ENCODE measurements around the gene TMEM248. TPM values are rescaled to one million over a fixed set of nuclear protein-coding genes. Genes with fewer than 3 reads are reported as not detected.
"Not testable (repeated sequence)": the region's sequence is repeated elsewhere in the genome, so short reads cannot be mapped to it uniquely, and the experiment has no call there.

Gene TMEM248
- total and polyA plus RNA-seq, 5 donors = 26.9 to 67.3 (median 60.3) TPM

- Histone ChIP-seq H3K27me3 (ENCODE audit: control insufficient read depth, insufficient read depth) (no peaks in the 10 kb centered on the region), H3K4me3 (ENCODE audit: low read length) (no peak overlapping the region), H3K4me1 (ENCODE audit: control insufficient read depth, insufficient read depth, low read length) (no peaks in the 10 kb centered on the region), H3K27ac (ENCODE audit: low read length) (no peak overlapping the region), H3K9me3 (ENCODE audit: control insufficient read depth, low read length) (no peaks in the 10 kb centered on the region)
- DNase-seq = no peak
- no peak for ATAC-seq
- 88% methylated on average over 8 of the region's 8 CpGs for WGBS
- intact Hi-C loops (cut with DNase I) = no loop called here
Observed at GRCh38 chr7:66950763-66951162, 29.7 kb downstream of the TMEM248 start.

- H3K4me3 ChIP-seq (ENCODE audit: low read length) = no peak overlapping the region
- H3K4me1 ChIP-seq (ENCODE audit: control insufficient read depth, insufficient read depth, low read length) = no peaks in the 10 kb centered on the region
- intact Hi-C loops (cut with DNase I) = no loop called here
- no peak overlapping the region for H3K27ac ChIP-seq (ENCODE audit: low read length)
- ATAC-seq (peak; percentile 42 to 82), DNase-seq (no peak)
- H3K27me3 ChIP-seq (ENCODE audit: control insufficient read depth, insufficient read depth) = no peaks in the 10 kb centered on the region
- H3K9me3 ChIP-seq (ENCODE audit: control insufficient read depth, low read length) = no peaks in the 10 kb centered on the region
- 74% methylated on average over 11 of the region's 11 CpGs for WGBS
Observed at GRCh38 chr7:66952343-66953043, 31.5 kb downstream of the TMEM248 start.

GRCh38 chr7:66953044-66953427, 32.0 kb downstream of the TMEM248 start:
- Histone ChIP-seq H3K4me1 (ENCODE audit: control insufficient read depth, insufficient read depth, low read length) (no peaks in the 10 kb centered on the region), H3K27ac (ENCODE audit: low read length) (no peak overlapping the region), H3K4me3 (ENCODE audit: low read length) (no peak overlapping the region), H3K9me3 (ENCODE audit: control insufficient read depth, low read length) (no peaks in the 10 kb centered on the region), H3K27me3 (ENCODE audit: control insufficient read depth, insufficient read depth) (no peaks in the 10 kb centered on the region)
- DNase-seq = no peak
- no peak for ATAC-seq
- WGBS = 87% methylated on average over 5 of the region's 5 CpGs
- intact Hi-C loops (cut with DNase I) = no loop called here

DNA sequence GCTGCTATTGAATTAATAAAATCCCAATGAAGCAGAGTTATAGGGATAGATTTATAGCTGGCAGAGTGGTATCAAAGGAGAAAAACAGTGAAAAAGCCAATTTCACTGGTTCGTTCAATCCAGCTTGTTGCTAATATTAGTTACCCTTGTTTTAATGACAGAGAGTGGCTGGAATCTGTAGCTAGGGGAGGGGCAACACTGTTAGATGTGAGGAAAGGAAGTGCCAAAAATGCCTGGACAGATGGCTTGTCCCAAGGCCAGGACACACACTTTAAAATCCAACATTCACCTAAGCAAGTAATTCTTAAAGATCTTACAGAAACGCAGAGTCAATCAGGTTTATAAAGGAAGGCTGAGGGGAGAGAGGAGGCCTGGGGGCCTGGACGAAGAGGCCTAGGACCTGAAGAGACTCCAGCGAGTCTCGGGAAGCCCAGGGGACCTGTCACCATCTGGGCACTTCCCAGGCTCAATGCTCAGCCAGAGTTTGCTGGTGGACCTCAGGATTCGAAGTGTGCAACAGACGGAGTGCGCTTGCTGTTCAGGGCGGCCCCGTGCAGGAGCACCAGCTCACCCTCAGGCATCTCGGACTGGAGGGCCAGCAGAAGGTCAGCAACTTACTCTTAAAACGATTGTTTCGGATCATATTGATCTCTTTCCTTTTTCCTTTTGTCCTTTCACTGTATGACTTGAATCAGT, 36.7 kb downstream of the TMEM248 start:
- Histone ChIP-seq H3K27me3 (ENCODE audit: control insufficient read depth, insufficient read depth) (no peaks in the 10 kb centered on the region), H3K9me3 (ENCODE audit: control insufficient read depth, low read length) (no peaks in the 10 kb centered on the region), H3K27ac (ENCODE audit: low read length) (no peak overlapping the region), H3K4me3 (ENCODE audit: low read length) (no peak overlapping the region), H3K4me1 (ENCODE audit: control insufficient read depth, insufficient read depth, low read length) (no peaks in the 10 kb centered on the region)
- intact Hi-C loops (cut with DNase I) = no loop called here
- DNase-seq (no peak), ATAC-seq (peak in 1 of 2 donors; percentile 48)
- 69% methylated on average over 13 of the region's 13 CpGs for WGBS

DNA sequence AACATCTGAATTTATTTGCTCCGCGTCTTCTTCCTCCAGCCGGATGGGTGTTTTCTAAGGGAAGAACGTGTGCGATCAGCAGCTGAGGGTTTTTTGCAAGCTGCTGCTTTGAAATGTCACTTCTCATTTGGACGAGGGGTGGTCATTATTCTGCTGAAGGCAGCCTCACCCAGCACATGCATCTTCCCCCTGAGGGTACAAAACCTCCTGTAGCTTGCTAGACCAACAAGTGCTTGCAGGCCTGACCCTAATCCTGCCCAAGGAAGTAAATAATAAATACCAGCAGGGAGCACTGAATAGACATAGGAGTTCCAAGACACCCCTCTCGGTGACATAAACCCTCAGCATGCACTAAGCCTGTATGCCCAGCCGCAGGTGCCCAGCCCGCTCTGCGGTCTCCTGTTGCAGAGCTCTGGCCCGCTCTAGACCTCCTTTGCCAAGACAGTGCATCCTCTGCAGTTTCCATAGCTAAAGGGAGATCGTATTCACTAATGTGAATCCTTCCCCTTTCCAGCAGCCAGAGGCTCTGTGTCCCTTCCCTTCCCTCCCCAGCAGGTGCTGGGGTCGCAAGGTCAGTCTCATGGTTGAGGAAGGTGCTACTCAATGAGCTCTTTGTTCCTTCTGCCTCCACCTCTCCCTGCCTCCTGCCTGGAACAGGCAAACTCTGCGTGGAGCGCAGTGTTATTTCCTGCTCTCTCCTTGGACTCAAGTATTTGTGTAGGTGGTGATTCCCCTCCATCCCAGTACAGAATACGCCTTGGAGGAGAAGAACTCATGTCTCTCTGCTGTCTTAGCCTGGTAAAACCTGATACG, 37.7 kb downstream of the TMEM248 start:
- intact Hi-C loops (cut with DNase I) = no loop called here
- no peaks in the 10 kb centered on the region for H3K4me1 ChIP-seq (ENCODE audit: control insufficient read depth, insufficient read depth, low read length)
- 93% methylated on average over 17 of the region's 17 CpGs for WGBS
- H3K27me3 ChIP-seq (ENCODE audit: control insufficient read depth, insufficient read depth) = no peaks in the 10 kb centered on the region
- no peak overlapping the region for H3K27ac ChIP-seq (ENCODE audit: low read length)
- H3K9me3 ChIP-seq (ENCODE audit: control insufficient read depth, low read length) = no peaks in the 10 kb centered on the region
- no peak overlapping the region for H3K4me3 ChIP-seq (ENCODE audit: low read length)
- peak; percentile 12 to 27 for ATAC-seq
- DNase-seq = no peak

GRCh38 chr7:66960192-66960591, 39.2 kb downstream of the TMEM248 start:
- 98% methylated on average over 4 of the region's 4 CpGs for WGBS
- DNase-seq (no peak), ATAC-seq (no peak)
- H3K4me3 ChIP-seq (ENCODE audit: low read length) = no peak overlapping the region
- no peaks in the 10 kb centered on the region for H3K9me3 ChIP-seq (ENCODE audit: control insufficient read depth, low read length)
- intact Hi-C loops (cut with DNase I) = no loop called here
- no peaks in the 10 kb centered on the region for H3K4me1 ChIP-seq (ENCODE audit: control insufficient read depth, insufficient read depth, low read length)
- no peak overlapping the region for H3K27ac ChIP-seq (ENCODE audit: low read length)
- no peaks in the 10 kb centered on the region for H3K27me3 ChIP-seq (ENCODE audit: control insufficient read depth, insufficient read depth)

DNA sequence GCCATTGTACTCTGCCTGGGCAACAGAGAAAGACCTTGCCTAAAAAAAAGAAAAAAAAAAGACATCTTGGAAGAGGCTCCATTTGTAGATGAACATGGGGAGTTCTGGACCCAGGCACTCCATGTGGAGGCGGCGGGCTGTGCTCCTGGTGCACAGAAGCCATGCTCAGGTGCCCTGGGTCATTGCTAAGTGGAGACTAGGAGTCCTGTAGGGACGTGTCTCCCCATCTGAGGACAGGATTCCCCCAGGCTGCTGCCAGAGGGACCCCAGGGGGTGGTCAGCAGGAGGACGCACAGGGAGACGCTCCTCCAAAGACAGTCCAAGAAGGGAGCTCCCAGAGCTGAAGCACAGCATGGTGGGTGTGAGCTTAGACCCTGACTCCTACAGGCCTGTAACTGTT, 40.1 kb downstream of the TMEM248 start:
- no peak overlapping the region for H3K27ac ChIP-seq (ENCODE audit: low read length)
- intact Hi-C loops (cut with DNase I) = no loop called here
- H3K4me1 ChIP-seq (ENCODE audit: control insufficient read depth, insufficient read depth, low read length) = no peaks in the 10 kb centered on the region
- no peak for DNase-seq
- no peak overlapping the region for H3K4me3 ChIP-seq (ENCODE audit: low read length)
- 87% methylated on average over 5 of the region's 5 CpGs for WGBS
- ATAC-seq = no peak
- H3K9me3 ChIP-seq (ENCODE audit: control insufficient read depth, low read length) = no peaks in the 10 kb centered on the region
- no peaks in the 10 kb centered on the region for H3K27me3 ChIP-seq (ENCODE audit: control insufficient read depth, insufficient read depth)

- 24% methylated on average over 4 of the region's 4 CpGs for WGBS
- peak in 1 of 2 donors; percentile 19 for ATAC-seq
- no peaks in the 10 kb centered on the region for H3K27me3 ChIP-seq (ENCODE audit: control insufficient read depth, insufficient read depth)
Observed at GRCh38 chr7:66964411-66964810, 43.4 kb downstream of the TMEM248 start.

GRCh38 chr7:66967029-66967428, 46.0 kb downstream of the TMEM248 start:
- 89% methylated on average over 6 of the region's 6 CpGs for WGBS
- Histone ChIP-seq H3K27me3 (ENCODE audit: control insufficient read depth, insufficient read depth) (no peaks in the 10 kb centered on the region), H3K9me3 (ENCODE audit: control insufficient read depth, low read length) (no peaks in the 10 kb centered on the region), H3K27ac (ENCODE audit: low read length) (no peak overlapping the region), H3K4me3 (ENCODE audit: low read length) (no peak overlapping the region), H3K4me1 (ENCODE audit: control insufficient read depth, insufficient read depth, low read length) (no peaks in the 10 kb centered on the region)
- intact Hi-C loops (cut with DNase I) = no loop called here
- ATAC-seq (no peak), DNase-seq (no peak)

More at GRCh38 chr7:66964411-66964810, 43.4 kb downstream of the TMEM248 start:
- H3K4me1 ChIP-seq (ENCODE audit: control insufficient read depth, insufficient read depth, low read length) = no peaks in the 10 kb centered on the region
- no peaks in the 10 kb centered on the region for H3K9me3 ChIP-seq (ENCODE audit: control insufficient read depth, low read length)
- no peak overlapping the region for H3K27ac ChIP-seq (ENCODE audit: low read length)
- no peak for DNase-seq
- intact Hi-C loops (cut with DNase I) = no loop called here
- H3K4me3 ChIP-seq (ENCODE audit: low read length) = no peak overlapping the region

DNA sequence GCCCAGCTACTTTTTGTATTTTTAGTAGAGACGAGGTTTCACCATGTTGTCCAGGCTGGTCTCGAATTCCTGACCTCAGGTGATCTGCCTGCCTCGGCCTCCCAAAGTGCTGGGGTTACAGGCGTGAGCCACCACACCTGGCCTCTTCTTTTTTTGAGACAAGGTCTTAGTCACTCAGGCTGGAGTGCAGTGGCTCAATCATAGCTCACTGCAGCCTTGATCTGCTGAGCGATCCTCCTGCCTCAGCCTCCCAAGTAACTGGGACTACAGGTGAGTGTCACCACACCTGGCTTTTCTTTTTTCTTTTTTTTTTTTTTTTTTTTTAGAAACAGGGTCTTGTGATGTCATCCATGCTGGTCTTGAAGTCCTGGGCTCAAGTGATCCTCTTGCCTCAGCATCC, 48.0 kb downstream of the TMEM248 start:
- H3K4me1 ChIP-seq (ENCODE audit: control insufficient read depth, insufficient read depth, low read length); intact Hi-C loops (cut with DNase I); DNase-seq; H3K27me3 ChIP-seq (ENCODE audit: control insufficient read depth, insufficient read depth); H3K27ac ChIP-seq (ENCODE audit: low read length); H3K9me3 ChIP-seq (ENCODE audit: control insufficient read depth, low read length); H3K4me3 ChIP-seq (ENCODE audit: low read length); ATAC-seq: not testable (repeated sequence)
- 90% methylated on average over 5 of the region's 5 CpGs for WGBS

DNA sequence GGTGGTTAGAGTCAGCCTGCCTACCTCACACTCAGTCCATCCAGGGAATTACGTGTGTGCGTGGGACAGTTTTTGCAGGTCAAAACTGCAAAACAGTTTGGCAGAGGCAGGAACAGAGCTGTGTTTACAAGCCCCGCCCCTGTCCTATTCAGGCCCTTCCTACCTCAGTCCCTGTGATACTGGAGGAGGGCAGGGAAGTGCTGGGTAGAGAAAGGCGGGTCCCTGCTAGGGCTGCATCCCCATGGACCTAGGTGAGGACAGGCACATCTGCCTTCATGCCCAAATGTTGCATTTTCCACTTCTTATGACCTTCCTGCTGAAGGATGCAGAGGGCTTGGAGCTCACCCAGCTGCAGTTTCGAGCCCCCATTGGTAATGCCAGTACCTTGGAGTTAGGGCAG, 49.3 kb downstream of the TMEM248 start:
- ATAC-seq (no peak), DNase-seq (no peak)
- Histone ChIP-seq H3K27ac (ENCODE audit: low read length) (no peak overlapping the region), H3K4me1 (ENCODE audit: control insufficient read depth, insufficient read depth, low read length) (no peaks in the 10 kb centered on the region), H3K9me3 (ENCODE audit: control insufficient read depth, low read length) (no peaks in the 10 kb centered on the region), H3K27me3 (ENCODE audit: control insufficient read depth, insufficient read depth) (no peaks in the 10 kb centered on the region), H3K4me3 (ENCODE audit: low read length) (no peak overlapping the region)
- intact Hi-C loops (cut with DNase I) = no loop called here
- 73% methylated on average over 5 of the region's 5 CpGs for WGBS
